GM12875 (cell line): ENCODE data around the gene SFI1.

ENCODE experiments used
- H3K4me3 ChIP-seq: one replicate; pipeline ENCODE4 v1.5.1; 2011; ENCODE audit warnings: low read depth, low read length, control low read depth
- TF ChIP-seq, protein P1 (sequence below): IDR thresholded peaks from 2 replicates; pipeline ENCODE4 v1.5.1; 2011; ENCODE audit warnings: low read depth, mild to moderate bottlenecking, control low read depth, inconsistent platforms, low read length, moderate library complexity, borderline replicate concordance; ENCODE audit not compliant: insufficient read depth

The SFI1 gene

DNA sequence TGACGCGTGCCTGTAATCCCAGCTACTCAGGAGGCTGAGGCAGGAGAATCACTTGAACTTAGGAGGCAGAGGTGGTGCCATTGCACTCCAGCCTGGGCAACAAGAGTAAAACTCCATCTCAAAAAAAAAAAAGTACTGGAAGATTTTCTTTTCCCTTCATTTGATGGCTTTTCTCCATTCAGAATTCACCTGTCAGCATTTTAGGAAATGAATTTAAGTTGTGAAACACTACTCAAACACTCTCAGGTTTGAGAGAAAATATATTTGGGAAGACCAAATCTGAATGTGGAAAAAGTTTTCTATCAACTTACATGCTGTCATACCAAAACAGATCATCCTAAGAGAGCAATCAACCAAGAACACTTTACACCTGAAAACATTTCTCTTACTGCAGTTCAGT lies 9.4 kb upstream of the SFI1 start:
- H3K4me3 ChIP-seq, result no peak overlapping the region
- TF ChIP-seq, protein P1, sequence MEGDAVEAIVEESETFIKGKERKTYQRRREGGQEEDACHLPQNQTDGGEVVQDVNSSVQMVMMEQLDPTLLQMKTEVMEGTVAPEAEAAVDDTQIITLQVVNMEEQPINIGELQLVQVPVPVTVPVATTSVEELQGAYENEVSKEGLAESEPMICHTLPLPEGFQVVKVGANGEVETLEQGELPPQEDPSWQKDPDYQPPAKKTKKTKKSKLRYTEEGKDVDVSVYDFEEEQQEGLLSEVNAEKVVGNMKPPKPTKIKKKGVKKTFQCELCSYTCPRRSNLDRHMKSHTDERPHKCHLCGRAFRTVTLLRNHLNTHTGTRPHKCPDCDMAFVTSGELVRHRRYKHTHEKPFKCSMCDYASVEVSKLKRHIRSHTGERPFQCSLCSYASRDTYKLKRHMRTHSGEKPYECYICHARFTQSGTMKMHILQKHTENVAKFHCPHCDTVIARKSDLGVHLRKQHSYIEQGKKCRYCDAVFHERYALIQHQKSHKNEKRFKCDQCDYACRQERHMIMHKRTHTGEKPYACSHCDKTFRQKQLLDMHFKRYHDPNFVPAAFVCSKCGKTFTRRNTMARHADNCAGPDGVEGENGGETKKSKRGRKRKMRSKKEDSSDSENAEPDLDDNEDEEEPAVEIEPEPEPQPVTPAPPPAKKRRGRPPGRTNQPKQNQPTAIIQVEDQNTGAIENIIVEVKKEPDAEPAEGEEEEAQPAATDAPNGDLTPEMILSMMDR, result no peak

DNA sequence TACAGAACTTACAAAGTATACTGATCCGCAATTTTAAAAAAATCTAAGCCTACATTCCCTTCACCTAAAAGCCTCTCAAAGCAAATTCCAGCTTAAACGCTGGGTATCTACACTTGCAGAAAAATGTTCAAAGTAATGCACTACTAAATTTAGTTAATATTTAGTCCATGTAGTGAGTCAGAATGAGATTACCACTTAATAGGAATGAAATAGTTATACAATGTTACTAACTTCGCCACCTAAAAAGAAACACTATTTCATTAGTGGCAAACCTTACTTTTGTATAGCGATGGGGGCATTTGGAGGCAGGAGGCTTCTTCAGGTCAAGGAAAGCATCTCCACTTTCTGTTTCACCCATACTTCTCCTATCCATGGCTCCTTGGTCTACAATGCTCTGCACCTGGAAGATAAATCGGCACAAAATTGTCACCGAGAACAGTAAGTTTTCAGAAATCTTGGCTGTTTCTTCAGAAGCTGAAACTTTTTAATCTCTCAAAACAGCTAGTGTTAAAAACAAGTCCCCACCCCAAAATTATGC lies 7.9 kb upstream of the SFI1 start:
- peak overlapping the region; percentile 80 for H3K4me3 ChIP-seq
- TF ChIP-seq, protein P1, result no peak

DNA sequence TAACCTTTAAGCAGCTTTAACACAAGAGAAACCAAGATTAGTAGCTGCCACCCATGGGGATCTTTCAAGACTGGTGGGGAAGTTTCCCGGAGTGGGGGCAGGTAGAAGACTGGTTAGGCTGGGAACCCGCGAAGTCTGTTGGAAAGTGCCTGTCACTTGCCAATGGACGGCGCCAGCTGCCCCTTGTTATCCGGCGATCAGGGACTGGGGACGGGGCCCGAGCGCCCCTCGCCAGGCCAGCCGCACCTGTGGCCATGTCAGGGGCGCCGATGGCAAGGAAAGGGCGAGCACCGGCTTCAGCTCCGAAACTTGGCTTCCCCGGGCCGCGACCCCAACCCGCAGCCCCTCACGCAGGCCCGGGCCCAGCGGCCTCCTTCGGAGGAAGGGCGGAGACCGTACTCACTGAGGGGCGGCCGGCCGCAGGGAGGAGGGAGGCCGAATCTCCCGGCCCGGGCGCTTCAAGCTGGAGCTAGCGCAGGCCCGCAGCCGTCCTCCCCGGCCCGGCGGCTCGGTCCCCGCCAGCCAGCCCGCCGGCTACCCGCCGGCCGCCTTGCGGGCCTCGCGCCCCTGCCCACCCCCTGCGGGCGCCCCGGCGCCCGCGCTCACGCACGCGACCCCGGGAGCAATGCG lies 7.2 kb upstream of the SFI1 start:
- peak overlapping the region; percentile 80 for H3K4me3 ChIP-seq
- TF ChIP-seq, protein P1, result no peak

DNA sequence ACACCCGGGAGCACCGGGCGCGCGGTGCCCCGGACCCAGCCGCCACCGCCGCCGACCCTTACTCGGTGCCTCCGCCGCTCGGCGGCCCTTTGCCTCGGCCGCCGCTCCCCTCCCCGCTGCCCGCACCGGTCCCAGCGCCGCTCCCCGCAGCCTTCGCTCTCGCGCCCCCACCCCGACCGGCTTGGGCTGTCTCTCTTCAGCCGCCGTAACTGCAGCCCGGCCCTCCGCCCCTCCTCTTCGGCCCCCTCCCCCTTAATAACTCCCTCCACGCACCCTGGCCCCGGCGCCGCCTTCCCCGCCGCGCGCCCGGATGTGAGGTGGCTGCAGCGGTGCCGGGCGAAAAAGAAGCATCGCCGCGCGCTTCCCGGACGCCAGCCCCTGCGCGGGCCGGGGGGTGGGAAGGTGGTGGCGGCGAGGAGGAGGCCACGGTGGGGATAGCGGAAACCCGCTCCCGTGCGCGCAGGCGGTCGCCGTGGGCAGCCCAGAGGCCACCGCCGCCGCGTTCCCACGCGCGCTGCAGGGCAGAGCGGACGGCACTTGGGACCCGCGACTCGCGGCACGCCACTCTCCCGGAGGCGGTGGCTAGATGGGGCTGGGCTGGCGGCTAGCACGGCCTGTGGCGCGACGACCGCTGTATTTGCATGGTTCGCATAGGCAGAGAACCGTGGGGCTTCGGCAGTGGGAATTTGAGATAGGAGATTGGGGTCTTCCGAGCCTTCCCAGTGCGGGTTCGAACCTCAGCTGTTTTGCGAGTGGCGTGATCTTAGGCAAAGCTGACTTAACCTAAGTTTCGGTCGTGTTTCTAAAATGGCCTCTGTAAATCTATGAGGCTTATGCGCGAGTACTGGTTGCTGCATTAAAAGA lies 6.5 kb upstream of the SFI1 start, which contains the start of gene EIF4ENIF1:
TSS of gene EIF4ENIF1 (minus strand) at position 211 of the 864 bp plus-strand sequence. CDS start 1,124 bp downstream, outside the sequence.
- peak within 1 kb of the TSS; percentile 80 for H3K4me3 ChIP-seq
- TF ChIP-seq, protein P1, result no peak

DNA sequence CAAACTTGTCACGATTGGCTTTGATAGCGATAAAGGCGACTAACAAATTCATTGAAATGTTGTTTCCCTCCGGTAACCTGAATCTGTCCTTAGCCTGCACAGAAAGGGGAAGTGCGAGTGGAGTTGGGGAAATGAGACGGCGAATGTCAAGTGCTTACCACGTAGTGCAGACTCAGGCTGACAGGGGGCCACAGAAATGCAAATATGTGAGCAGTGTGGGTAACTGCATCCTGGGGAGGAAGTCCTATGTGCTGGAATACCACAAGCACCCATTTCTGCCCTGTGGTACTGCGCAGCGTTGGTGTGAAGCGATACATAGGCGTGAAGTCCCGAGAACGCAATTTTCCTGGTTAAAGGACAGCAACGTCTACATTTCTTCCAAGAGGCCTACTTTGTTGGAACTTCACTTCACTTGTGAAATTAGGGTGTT lies 5.8 kb upstream of the SFI1 start:
- TF ChIP-seq, protein P1, result no peak

DNA sequence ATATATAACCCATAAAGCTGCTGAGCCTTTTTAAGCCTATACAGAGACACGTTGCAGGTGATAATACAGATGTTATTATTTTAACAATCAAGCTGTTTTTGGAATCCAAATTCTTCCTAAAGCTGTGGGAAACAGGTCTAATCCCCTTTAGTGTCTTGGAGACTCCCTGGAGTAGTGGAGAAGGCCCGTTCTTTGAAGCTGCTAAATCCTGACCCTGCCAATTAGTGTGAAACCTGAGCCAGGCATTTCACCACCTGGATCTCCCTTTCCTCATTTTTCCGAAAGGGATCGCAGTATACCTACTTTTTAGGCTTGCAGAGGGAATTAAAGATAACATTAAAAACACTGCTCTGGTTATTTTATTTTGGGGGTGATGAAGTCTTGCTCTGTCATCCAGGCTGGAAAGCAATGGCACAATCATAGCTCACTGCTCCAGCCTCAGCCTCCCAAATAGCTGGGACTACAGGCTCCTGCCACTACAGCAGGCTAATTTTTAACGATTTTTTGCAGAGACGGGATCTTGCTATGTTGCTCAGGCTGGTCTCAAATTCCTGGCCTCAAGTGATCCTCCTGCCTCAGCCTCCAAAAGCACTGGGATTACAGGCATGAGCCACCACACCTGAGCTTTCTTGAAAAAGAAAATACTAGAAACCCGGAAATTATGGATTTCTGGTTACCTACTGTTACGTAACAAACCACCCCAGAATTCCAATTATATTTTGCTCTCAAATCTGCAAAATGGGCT lies 4.9 kb upstream of the SFI1 start:
- H3K4me3 ChIP-seq, result no peak overlapping the region
- TF ChIP-seq, protein P1, result no peak

More for the DNA sequence above, 5.8 kb upstream of the SFI1 start:
- H3K4me3 ChIP-seq, result peak overlapping the region; percentile 80
